ENCODE results near the gene ACOX3. TPM values are rescaled to one million over a fixed set of nuclear protein-coding genes. Genes with fewer than 3 reads are reported as not detected.
A peak's percentile ranks its signal among the peaks of the same experiment; 100 is the strongest.

ACOX3 gene
- total and polyA plus RNA-seq, 10 of the 15 experiments (the other 5 are each of a cell fraction or from before 2014, with no cell fraction given) = 2.0 to 24.5 (median 14.0) TPM

DNA sequence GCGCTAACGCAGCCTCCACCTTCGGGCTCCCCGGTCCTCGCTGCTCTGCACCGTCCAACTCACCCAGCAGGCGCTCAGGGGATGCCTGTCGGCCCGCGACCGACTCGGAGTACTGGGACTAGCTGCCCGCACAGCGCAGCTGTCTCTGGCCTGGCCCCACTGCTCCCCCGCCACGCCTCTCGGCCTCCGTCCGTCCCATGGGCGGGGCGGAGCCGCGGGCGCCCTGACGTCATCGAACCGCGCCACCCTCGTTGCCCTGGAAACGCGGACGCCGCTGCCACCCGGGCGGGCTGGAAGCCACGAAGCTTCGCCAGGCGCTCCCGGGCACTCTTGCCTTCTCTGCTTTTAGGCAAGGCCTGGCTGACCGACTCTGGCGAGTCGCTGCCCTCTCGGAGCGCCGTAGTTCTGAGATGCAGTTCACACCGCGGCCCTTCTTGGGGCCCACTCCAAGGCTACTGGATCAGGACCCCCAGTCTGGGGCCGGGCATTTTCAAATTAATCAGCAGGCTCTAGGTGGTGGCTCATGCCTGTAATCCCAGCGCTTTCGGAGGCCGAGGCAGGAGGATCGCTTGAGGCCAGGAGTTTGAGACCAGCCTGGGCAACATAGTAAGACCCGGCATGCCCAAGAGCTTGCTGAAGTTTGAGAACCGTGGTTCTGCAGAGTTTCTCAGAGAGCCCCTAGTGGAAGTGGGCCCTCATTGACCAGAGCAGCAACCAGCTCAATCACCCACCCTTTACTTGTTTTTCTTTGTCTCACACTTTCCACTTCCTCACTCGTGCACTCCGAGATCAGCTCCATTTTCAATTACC lies 12.0 kb downstream of the ACOX3 start (continued):
- TF ChIP-seq, protein P1, sequence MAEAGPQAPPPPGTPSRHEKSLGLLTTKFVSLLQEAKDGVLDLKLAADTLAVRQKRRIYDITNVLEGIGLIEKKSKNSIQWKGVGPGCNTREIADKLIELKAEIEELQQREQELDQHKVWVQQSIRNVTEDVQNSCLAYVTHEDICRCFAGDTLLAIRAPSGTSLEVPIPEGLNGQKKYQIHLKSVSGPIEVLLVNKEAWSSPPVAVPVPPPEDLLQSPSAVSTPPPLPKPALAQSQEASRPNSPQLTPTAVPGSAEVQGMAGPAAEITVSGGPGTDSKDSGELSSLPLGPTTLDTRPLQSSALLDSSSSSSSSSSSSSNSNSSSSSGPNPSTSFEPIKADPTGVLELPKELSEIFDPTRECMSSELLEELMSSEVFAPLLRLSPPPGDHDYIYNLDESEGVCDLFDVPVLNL (IDR thresholded peaks at IDR 0.05; ENCODE audit: low read depth, low read length) = no peak
- TF ChIP-seq, protein P2, sequence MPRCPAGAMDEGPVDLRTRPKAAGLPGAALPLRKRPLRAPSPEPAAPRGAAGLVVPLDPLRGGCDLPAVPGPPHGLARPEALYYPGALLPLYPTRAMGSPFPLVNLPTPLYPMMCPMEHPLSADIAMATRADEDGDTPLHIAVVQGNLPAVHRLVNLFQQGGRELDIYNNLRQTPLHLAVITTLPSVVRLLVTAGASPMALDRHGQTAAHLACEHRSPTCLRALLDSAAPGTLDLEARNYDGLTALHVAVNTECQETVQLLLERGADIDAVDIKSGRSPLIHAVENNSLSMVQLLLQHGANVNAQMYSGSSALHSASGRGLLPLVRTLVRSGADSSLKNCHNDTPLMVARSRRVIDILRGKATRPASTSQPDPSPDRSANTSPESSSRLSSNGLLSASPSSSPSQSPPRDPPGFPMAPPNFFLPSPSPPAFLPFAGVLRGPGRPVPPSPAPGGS (IDR thresholded peaks at IDR 0.05; ENCODE audit: borderline replicate concordance, insufficient read depth, low read depth, low read length, poor library complexity, severe bottlenecking) = peak; percentile 13
- TF ChIP-seq RB1 (IDR thresholded peaks at IDR 0.05; ENCODE audit: borderline replicate concordance) = peak; percentile 64; the same call in 1 of the 2 replicates
- TF ChIP-seq, protein P3, sequence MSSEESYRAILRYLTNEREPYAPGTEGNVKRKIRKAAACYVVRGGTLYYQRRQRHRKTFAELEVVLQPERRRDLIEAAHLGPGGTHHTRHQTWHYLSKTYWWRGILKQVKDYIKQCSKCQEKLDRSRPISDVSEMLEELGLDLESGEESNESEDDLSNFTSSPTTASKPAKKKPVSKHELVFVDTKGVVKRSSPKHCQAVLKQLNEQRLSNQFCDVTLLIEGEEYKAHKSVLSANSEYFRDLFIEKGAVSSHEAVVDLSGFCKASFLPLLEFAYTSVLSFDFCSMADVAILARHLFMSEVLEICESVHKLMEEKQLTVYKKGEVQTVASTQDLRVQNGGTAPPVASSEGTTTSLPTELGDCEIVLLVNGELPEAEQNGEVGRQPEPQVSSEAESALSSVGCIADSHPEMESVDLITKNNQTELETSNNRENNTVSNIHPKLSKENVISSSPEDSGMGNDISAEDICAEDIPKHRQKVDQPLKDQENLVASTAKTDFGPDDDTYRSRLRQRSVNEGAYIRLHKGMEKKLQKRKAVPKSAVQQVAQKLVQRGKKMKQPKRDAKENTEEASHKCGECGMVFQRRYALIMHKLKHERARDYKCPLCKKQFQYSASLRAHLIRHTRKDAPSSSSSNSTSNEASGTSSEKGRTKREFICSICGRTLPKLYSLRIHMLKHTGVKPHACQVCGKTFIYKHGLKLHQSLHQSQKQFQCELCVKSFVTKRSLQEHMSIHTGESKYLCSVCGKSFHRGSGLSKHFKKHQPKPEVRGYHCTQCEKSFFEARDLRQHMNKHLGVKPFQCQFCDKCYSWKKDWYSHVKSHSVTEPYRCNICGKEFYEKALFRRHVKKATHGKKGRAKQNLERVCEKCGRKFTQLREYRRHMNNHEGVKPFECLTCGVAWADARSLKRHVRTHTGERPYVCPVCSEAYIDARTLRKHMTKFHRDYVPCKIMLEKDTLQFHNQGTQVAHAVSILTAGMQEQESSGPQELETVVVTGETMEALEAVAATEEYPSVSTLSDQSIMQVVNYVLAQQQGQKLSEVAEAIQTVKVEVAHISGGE (CRISPR knock-in tag; IDR thresholded peaks at IDR 0.05) = no peak
- TF ChIP-seq CHD2 (IDR thresholded peaks at IDR 0.05; ENCODE audit: borderline replicate concordance, low read depth, low read length) = peak; percentile 73; the same call in 1 of the 2 replicates
- TF ChIP-seq IRF4 (IDR thresholded peaks at IDR 0.05; ENCODE audit: low read depth, low read length) = no peak
- TF ChIP-seq, protein P4, sequence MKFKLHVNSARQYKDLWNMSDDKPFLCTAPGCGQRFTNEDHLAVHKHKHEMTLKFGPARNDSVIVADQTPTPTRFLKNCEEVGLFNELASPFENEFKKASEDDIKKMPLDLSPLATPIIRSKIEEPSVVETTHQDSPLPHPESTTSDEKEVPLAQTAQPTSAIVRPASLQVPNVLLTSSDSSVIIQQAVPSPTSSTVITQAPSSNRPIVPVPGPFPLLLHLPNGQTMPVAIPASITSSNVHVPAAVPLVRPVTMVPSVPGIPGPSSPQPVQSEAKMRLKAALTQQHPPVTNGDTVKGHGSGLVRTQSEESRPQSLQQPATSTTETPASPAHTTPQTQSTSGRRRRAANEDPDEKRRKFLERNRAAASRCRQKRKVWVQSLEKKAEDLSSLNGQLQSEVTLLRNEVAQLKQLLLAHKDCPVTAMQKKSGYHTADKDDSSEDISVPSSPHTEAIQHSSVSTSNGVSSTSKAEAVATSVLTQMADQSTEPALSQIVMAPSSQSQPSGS (IDR thresholded peaks at IDR 0.05; ENCODE audit: low read length) = no peak
- 0 out of 2 replicates have a peak, but pooled peaks have one; percentile 12 for TF ChIP-seq RAD21 (IDR thresholded peaks at IDR 0.05; ENCODE audit: insufficient read depth, low read depth, low read length)
- TF ChIP-seq NR2C2 (IDR thresholded peaks at IDR 0.05; ENCODE audit: borderline replicate concordance, control insufficient read depth, insufficient read length, low read depth) = no peak
- no peak for TF ChIP-seq SMAD5 (IDR thresholded peaks at IDR 0.05; ENCODE audit: low read depth)
- no peak; the same call in 2 of the 3 replicates for TF ChIP-seq POU2F2 (IDR thresholded peaks at IDR 0.05; ENCODE audit: borderline replicate concordance, low read depth, low read length)
- no peak for TF ChIP-seq NR2C1 (IDR thresholded peaks at IDR 0.05)
- no peak for TF ChIP-seq GABPA (IDR thresholded peaks at IDR 0.05; ENCODE audit: low read depth)
- TF ChIP-seq MTA3 (IDR thresholded peaks at IDR 0.05; ENCODE audit: borderline replicate concordance, low read length) = no peak
- no peak for TF ChIP-seq JUNB (IDR thresholded peaks at IDR 0.05)
- TF ChIP-seq STAT1 (conservative IDR thresholded peaks at IDR 0.05) = 0 out of 2 replicates have a peak, but pooled peaks have one; percentile 69
- TF ChIP-seq TARDBP (IDR thresholded peaks at IDR 0.05; ENCODE audit: borderline replicate concordance) = no peak
- TF ChIP-seq, protein P5, sequence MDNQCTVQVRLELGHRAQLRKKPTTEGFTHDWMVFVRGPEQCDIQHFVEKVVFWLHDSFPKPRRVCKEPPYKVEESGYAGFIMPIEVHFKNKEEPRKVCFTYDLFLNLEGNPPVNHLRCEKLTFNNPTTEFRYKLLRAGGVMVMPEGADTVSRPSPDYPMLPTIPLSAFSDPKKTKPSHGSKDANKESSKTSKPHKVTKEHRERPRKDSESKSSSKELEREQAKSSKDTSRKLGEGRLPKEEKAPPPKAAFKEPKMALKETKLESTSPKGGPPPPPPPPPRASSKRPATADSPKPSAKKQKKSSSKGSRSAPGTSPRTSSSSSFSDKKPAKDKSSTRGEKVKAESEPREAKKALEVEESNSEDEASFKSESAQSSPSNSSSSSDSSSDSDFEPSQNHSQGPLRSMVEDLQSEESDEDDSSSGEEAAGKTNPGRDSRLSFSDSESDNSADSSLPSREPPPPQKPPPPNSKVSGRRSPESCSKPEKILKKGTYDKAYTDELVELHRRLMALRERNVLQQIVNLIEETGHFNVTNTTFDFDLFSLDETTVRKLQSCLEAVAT (IDR thresholded peaks at IDR 0.05) = no peak
- TF ChIP-seq BMI1 (IDR thresholded peaks at IDR 0.05; ENCODE audit: borderline replicate concordance) = peak; percentile 94
- TF ChIP-seq RUNX3 (IDR thresholded peaks at IDR 0.05; ENCODE audit: low read length) = no peak; the same call in 1 of the 2 replicates
- no peak for TF ChIP-seq PAX8 (IDR thresholded peaks at IDR 0.05)
- TF ChIP-seq CREB1 (IDR thresholded peaks at IDR 0.05; ENCODE audit: low read depth) = peak; percentile 98
